GM12891 (cell line): Measurements from ENCODE around the gene TRIB2.

Source experiments
- DNase-seq: peaks from one replicate; pipeline ENCODE4 v3.0.0; 2011; ENCODE audit warnings: low spot score; ENCODE audit not compliant: insufficient read length
- FAIRE-seq: peaks from 2 replicates; lab custom pipeline; 2011; peaks lifted over from hg19 to GRCh38; lab: Jason Lieb, UNC
- PAX5 ChIP-seq: IDR thresholded peaks from 2 replicates; pipeline ENCODE4 v1.6.1; 2011; ENCODE audit warnings: low read length, moderate library complexity, mild to moderate bottlenecking; ENCODE audit not compliant: insufficient read depth, severe bottlenecking
- POLR2A ChIP-seq: IDR thresholded peaks from 2 replicates; pipeline ENCODE4 v1.6.1; 2011; ENCODE audit warnings: low read depth, low read length, control low read depth
- POLR2AphosphoS5 ChIP-seq: IDR thresholded peaks from 2 replicates; pipeline ENCODE4 v1.6.1; 2011; ENCODE audit warnings: low read depth, low read length, control low read depth
- POU2F2 ChIP-seq: IDR thresholded peaks from 2 replicates; pipeline ENCODE4 v1.6.1; 2011; ENCODE audit warnings: low read depth, mild to moderate bottlenecking, control low read depth, low read length, moderate library complexity
- SPI1 ChIP-seq: IDR thresholded peaks from 2 replicates; pipeline ENCODE4 v1.6.1; 2011; ENCODE audit warnings: low read depth, low read length, control low read depth
- TAF1 ChIP-seq: IDR thresholded peaks from 2 replicates; pipeline ENCODE4 v1.6.1; 2011; ENCODE audit warnings: low read depth, low read length, control low read depth

Gene TRIB2

DNA sequence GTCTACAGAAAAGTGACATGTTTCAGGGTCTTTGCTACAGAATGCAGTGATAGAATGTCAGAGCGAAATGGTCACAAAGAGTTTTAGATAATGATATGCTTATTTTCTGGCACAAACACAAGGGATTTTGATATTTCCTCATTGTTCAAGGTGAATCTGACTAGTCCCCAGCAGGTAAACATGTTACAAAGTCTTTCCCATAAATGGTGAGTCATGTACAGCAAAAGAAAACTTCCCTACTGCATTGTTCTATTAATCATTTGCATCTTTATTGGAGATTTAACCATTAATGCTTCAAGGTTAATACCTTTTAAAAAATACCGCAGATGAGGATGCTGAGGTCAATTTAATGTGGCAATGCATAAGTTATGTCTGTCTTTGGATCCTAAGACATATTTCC is 19.1 kb upstream of the TRIB2 start:
- DNase-seq (no peak), FAIRE-seq (no peak)
- TF ChIP-seq SPI1 (no peak), PAX5 (no peak), POLR2A (no peak)

DNA sequence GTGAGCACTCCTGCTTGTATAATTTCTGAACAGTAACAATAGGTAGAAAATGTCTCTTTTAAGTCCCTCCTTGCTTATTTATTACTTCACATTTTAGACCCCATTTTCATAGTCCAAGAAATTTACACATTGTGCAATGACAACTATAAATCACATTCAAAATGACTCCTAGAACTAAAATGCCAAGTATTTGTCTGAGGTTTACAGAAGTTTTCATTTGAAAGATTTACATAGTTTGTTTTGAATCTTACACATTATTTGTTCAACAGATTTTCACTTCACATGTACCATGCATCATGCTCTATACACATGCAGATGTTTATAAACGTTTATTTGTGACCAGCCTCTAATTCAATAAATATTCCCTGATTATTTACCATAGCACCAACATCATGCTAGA is 15.7 kb upstream of the TRIB2 start:
- TF ChIP-seq POU2F2 (no peak), POLR2AphosphoS5 (no peak), TAF1 (no peak), SPI1 (no peak), PAX5 (no peak), POLR2A (no peak)
- DNase-seq (no peak), FAIRE-seq (no peak)

DNA sequence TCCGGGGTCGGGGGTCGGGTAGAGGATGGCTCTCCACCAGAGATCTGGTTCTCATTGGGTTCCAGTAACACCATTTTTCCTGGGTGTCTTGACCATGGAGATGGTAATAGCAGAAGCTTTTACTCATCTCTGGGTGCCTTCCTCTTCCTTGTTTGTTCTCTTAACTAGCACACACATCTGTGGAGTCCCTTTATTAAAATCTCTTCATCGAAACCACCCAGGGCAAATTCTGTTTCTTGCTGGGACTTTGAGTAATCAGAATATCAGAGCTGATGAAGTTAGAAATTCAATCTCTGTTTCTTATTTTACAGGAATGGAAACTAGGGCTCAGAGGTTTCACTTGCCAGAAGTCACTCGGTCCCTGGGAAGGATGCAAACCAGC is 15.0 kb upstream of the TRIB2 start:
- DNase-seq (no peak), FAIRE-seq (no peak)
- TF ChIP-seq SPI1: no peak
- TF ChIP-seq TAF1: no peak

DNA sequence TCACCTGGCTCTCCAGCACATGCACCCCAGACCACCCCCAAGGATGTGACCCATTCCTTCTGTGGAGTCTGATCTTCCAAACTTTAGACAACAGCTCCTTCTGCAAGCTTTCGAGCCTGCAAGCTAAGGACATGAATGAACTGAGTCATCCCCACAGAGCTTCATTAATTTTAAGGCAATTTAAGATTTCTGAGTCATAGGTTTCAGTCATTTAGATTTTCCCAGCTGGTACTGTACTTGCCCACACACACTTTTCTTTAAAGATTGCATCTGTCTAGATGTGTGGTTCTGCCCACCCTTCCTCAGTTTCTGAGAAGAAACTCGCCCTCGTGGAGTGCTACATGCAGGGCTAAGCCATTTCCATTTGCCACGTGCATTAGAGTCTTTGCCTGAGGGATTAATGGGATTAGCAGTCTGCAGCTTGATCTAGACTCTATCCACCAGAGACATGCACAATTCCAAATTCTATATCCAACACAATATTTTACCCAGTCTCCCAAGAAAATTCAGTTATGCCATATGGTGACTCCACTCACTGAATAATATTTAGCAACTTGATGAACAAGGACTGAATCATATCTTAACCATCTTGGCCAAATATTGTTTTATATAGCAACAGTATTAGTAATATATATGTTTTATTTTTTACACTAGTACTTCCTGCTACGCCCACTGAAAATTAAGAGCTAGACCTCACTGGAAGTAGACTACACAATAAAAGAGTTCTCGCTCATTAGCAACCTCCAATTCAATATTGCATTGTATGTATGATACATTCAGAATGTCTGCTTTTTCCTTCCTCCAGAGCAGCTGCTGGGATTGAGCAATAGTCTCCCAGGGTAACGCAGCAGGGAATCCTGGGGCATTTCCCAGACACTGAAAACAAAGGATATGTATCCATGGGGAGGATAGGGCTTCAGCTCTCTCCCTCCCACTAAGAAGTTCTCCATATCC is 14.3 kb upstream of the TRIB2 start:
- FAIRE-seq: no peak
- DNase-seq: no peak
- TF ChIP-seq POLR2AphosphoS5 (no peak), PAX5 (no peak), TAF1 (no peak), POLR2A (no peak), POU2F2 (no peak), SPI1 (no peak)

DNA sequence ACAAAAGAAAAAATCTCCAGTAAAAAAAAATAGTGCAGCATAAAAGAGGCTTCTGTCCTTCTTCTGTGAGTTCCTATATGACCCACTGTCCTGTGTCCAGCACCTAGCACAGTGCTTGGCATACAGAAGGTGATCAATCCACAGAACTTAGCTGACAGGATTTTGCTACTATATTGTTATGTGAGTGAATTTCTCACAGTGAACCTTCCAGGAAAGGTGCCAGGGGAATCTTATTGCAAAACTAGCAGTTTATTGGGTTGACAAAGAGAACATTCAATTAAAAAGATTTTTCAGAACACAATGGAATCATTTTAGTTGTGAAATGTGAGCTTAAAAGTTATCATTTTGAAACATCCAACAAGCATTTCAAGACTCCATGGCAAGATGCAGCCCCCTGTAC is 12.4 kb upstream of the TRIB2 start:
- no peak for DNase-seq
- TF ChIP-seq POU2F2 (no peak), POLR2AphosphoS5 (no peak), POLR2A (no peak), SPI1 (no peak), TAF1 (no peak), PAX5 (no peak)
- FAIRE-seq: no peak

DNA sequence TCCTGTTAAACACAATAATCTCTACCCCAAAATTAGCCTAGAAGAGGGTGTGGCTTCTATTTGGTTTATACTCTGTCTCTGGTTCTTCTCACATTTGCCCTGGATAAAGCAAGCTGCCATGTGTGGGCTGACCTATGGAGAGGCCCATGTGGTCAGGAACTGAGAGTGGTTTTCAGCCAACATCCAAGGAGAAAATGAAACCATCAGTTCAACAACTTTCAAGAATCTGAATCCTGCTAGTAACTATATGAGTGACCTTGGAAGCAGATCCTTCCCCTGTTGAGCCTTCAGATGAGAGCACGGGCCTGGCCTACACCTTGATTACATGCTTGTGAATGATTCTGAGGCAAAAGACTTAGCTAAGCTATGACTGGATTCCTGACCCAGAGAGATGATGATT is 11.5 kb upstream of the TRIB2 start:
- no peak for TF ChIP-seq TAF1
- FAIRE-seq (no peak), DNase-seq (no peak)

DNA sequence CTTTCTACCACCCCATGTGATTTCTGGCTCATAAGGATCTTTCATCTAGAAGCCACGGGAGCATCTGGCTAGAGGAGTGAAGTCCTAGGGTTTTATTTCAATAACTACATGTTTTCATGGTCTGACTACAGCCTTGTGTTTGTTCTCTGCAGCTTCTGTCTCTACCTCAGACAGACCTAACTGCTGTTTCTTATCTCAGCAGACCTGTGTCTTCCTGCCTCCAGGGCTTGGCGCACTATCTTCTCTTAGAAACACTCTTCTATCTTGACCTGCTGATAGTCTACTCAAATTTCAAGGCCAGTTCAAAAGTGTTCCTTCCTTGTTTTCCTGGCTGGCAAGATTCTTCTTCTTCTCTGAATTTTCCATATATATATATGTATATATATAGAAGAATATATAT is 11.0 kb upstream of the TRIB2 start:
- DNase-seq: no peak
- no peak for FAIRE-seq

DNA sequence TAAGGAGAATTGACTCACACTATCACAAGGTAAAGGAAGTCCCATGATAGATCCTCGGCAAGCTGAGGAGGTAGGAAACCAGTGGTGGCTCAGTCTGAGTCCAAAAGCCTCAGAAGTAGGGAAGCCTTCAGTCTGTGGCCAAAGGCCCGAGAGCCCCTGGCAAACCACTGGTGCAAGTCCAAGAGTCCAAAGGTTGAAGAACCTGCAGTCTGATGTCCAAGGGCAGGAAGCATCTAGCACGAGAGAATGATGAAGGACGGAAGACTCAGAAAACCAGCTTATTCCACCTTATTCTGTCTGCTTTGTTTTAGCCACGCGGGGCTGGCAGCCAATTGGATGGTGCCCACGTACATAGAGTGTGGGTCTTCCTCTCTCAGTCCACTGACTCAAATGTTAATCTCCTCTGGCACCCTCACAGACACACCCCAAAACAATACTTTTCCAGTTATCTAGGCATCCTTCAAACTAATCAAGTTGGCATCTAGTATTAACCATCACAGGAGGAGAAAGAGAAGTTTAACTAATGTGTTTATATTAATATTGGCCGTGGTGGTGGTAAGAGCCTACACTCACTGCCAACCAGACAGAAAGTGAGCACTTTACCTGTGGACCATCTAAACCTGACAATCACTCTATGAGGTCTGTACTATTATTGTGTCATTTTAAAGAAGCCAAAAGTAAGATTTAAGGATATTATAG is 8.1 kb upstream of the TRIB2 start:
- no peak for FAIRE-seq
- TF ChIP-seq SPI1: no peak
- TF ChIP-seq POLR2AphosphoS5: no peak
- TF ChIP-seq PAX5: no peak
- TF ChIP-seq TAF1: no peak
- DNase-seq: no peak

More for the DNA sequence above, 11.0 kb upstream of the TRIB2 start:
- no peak for TF ChIP-seq TAF1
- TF ChIP-seq POLR2AphosphoS5: no peak
- no peak for TF ChIP-seq POLR2A
- no peak for TF ChIP-seq SPI1
- no peak for TF ChIP-seq POU2F2

DNA sequence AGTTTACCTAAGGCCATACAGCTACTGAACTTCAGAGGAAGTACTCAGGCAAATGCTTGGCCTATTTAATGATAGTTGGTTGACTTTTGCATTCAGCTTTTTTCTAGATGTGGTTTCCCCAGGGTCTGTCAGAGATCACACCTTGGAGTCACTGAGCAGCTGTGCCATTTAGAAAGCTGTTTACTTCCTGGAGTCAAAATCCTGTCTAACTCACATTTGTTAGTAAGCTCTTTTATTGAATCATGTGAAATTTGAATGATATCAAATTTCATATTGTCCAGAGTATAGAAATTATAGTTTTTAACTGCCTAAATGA is 7.6 kb upstream of the TRIB2 start:
- no peak for TF ChIP-seq POU2F2
- TF ChIP-seq SPI1: no peak
- no peak for TF ChIP-seq POLR2AphosphoS5
- no peak for TF ChIP-seq TAF1
- TF ChIP-seq POLR2A: no peak
- no peak for TF ChIP-seq PAX5
- no peak for DNase-seq
- no peak for FAIRE-seq

DNA sequence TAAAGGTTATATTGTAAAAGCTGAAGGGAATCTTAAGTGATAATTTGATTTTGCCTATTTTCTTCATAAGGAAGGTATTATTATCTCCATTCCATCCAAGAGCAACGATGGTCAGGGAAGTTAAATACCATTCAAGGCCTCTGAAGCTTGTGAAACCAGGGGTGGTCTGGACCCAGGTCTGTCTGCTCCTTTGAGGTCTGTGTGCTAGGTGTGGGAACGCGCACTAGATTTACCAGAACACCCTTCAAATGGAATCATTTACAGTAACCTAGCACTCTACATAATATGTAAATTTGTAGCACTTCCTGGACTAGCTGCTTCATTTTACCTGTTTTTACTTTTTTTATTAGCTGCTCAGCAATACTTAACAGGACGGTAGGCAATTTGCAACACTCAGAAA is 6.4 kb upstream of the TRIB2 start:
- TF ChIP-seq PAX5 (no peak), POU2F2 (no peak), POLR2A (no peak), POLR2AphosphoS5 (no peak), TAF1 (no peak), SPI1 (no peak)
- FAIRE-seq (no peak), DNase-seq (no peak)

DNA sequence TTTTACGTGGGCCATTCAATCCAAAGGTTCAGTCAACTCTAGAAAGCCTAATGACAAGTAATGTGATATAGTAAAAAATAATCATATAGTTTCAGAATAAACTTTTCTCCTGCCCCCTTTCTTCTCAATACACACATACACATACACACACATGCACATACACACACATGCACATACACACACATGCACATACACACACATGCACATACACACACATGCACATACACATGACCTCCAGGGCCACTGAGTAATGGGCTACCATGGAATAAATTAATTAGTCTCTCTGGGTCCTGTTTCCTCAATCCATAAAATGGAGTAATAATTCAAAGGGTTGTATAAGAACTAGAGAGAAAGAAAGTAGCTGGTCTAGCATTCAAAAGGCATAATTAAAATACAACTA is 5.4 kb upstream of the TRIB2 start:
- TF ChIP-seq PAX5: no peak
- TF ChIP-seq POU2F2: no peak
- no peak for TF ChIP-seq TAF1
- TF ChIP-seq POLR2A: no peak
- no peak for TF ChIP-seq SPI1
- TF ChIP-seq POLR2AphosphoS5: no peak
- FAIRE-seq (no peak), DNase-seq (no peak)
